DMS153 (cell line): ENCODE results near the gene RAB2B.
A peak's percentile ranks its signal among the peaks of the same experiment; 100 is the strongest.

Source experiments
- DNase-seq: peaks from one replicate; lab custom pipeline; 2025; lab: John Stamatoyannopoulos, UW

The RAB2B gene

DNA sequence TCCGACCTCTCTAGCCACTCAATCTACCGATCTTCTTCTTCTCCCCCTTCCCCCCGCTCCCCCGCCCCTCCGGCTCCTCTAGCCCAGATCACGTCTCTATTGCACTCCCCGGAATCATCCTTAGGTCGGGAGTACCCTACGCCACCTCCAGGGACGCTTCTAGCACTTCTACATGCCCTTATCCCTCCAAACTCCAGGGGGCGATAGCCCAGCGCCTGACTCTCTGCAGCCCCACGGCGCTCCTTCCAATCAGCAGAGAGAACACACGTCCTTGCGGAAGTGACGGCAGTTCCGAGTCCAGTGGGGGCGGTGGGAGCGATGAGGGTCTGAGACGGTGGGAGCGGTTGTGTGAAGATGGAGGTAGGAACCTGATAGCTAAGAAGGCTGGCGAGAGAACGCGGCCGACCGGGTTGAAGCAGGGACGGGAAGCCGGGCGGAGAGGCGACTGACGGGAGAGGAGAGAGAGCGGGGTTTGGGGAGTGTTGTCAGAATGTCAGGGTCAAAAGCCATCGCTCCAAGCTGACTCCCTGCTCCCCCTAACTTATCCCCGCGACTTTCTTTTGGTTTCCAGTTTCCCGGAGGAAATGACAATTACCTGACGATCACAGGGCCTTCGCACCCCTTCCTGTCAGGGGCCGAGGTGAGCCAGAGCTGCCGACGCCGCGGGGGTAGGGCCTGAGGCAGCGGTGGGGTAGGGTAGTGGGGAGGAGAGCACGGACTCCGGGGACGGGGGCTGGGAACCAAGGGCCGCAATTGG, at the start of gene RAB2B, which contains the start of gene TOX4:
TSS of gene RAB2B (minus strand) at position 35 of the 757 bp plus-strand sequence. CDS start 87 bp downstream, outside the sequence.
TSS of gene TOX4 (plus strand) at position 271 of the 757 bp plus-strand sequence. CDS start at position 355, 84 bp downstream.
- peak; percentile 97 for DNase-seq

DNA sequence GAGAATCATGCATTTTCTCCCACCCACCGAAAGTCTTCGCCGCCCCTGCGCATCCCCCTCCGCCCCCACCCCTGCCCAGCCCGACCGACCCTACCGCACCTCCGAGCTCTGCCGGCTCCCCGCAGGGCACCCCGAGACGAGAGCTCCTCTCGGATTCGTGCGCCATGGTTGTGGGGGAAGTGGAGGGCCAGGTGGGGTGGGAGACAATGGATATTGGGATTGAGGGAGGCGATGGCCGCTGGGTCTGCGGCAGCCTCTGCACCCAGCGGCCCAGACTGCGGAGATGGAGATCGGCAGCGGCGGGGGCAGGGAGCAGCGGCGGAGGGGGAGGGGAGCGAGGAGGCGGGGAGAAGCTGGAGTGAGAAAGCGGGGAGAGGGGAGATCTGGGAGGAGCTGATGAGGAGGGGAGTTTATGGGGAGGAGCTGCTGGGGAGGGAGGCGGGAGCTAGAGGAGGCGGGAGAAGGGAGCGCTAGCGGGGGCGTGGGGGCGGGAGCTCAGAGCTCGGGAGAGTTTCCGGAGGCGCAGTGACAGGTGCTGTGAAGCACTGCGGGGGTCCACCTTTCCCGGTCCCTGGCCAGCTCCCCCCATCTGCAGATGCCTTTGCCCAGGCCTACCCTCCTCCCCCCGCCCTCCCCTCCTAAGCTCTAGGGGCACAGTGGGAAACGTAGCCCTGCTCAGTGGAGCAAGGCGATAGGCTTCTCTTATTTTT, 49.4 kb upstream of the RAB2B start, which contains the start of gene SALL2:
TSS of gene SALL2 (minus strand) at position 385 of the 710 bp plus-strand sequence. CDS start at position 166, 219 bp downstream.
- DNase-seq: peak; percentile 88

DNA sequence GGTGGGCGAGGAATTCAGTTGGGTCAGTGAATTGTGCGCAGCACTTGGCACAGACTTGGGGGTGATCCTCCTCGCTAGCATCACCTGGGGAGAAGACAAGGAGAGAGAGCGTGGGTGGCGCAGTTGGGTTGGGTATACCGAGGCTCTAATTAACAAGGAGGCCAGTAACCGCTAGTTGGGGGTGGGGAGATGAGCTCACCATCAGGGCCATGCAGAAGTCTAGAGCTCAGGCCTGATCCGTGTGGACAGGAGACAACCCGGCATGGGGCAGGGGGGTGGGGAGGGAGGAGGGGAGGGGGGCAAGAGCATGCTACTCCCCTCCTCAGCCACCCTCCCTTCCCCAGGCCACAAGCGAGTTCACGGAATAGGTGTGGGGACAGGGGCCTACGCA, 48.8 kb upstream of the RAB2B start:
- DNase-seq: no peak

DNA sequence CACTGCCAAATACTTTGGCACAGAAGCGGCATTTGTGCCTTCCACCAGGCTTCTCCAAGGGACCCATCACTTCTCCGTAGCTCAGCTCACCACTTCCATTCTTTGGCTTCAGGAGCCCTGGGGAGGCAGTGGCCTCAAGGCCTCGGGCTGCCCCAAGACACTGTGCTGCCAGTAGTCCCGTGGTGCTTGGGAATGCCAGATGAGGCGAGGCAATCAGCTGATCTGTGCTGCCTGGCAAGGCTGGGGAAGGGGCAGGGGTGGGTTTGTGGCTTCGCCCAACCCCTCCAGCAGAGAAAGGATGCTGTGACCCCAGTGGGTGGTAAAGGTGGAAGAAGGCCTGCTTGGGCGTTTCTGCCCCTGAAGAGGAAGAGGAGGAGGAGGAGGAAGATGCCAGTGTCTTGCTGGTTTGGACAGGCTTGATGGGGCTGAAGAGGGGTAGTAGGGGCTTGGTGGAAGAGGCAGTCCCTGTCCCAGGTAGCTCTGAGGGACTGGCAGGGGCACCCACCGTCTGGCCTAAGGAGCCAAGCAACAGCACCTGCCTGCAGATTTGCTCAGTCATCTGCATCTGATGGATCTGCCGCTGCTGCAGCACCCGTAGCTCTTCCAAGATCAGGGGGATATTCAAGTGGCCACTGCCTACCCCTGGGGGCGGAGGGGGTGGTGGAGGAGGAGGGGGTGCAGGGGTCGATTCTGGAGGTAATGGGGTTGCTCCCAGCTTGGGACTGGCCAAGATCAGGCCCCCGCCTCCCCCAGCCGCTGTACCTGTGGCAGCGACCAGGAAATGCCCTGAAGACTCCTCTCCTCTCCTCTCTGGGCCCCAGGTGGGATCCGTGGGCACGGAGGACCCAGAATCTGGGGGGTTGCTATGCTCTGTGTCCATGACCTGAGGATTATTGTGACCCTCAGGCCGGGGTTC, 48.1 kb upstream of the RAB2B start:
- no peak for DNase-seq

DNA sequence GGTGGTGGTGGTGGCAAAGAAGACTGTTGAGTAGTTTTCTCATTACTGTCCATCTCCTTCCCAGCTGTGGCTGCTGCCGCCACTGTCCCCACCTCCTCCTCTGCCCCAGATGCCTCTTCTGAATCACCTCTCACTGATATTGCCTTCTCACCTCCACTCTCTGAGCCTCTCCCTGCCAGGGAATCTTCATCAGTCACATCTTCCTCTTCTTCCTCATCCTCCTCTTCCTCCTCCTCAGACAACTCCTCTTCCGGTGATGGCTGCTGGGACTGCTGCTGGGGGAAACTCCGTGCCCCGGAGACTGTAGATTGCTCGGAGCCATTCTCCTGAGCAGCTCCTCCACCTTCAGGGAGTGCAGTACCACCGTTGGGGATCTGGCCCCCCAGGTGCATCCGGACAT, 46.4 kb upstream of the RAB2B start:
- no peak for DNase-seq

DNA sequence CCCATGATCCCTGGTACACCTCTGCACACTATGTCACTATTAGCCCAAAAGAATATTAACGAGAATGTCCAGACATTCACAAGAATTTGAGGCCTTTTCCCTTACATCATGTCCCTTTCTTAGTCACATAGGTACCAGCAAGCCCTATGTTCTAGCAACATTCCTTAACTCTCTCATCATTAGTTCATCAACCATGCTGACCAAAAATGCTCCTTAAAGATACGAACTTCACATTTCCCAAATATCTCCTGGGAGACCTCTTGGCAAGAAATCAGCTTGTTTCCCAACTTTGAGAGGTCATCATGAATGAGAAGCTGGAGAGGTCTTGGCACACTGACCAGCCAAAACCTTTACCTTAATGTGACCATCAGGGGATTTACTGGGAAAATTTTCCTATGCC, 44.7 kb upstream of the RAB2B start:
- no peak for DNase-seq

DNA sequence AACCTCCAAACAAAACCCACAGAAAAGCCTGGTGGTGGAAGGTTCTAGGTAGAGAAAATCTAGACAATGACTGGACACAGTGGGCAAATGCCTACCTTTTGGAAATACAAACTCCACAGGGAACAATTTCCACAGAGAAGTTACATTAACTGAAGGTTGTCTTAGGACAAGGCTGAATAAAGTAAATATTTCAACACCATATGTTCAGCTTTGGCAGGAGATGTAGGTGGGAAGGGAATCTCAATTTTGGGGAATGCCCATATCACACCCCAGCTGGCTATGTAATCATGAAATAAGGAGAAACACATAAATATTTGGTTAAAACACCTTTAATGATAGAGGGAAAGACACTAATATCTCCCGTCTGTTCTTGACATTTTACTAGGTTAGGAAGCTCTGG, 44.0 kb upstream of the RAB2B start:
- no peak for DNase-seq

DNA sequence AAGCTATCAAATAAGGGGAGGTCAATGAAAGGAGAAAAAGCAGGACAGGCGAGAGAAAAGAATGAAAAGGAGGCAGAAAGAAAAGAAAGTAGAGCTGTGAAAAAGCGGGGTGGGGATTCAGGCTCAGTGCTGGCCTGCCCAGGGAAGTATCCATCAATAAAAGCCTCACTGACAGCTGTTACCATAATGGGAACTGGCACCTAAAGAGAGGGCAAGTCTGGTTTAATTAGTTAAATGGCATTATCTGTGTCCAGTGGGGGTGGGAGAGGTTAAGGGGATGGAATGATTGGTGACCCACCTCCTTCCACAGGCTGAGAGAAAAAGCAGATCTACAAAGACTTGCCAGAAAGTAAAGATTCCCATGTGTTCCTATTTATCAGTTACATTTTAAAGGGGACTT, 42.0 kb upstream of the RAB2B start:
- DNase-seq: no peak

DNA sequence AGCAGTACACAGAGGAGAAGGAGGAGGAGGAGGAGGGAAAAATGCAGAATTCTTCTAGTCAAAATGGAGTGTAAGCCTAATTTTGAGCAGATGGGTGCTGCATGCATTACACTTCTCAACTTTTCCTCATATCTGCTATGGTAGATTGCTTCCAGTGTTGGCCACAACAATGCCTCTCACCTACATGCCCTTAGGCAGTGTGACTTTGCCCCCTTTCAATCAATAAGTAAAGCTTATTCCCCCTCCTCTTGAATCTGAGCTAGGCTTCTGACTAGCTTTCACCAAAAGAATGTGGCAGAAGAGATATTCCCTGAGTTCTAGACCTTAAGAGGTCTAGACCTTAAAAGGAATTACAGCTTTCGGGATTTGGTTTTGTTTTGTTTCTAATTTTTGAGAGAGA, 37.6 kb upstream of the RAB2B start:
- no peak for DNase-seq

DNA sequence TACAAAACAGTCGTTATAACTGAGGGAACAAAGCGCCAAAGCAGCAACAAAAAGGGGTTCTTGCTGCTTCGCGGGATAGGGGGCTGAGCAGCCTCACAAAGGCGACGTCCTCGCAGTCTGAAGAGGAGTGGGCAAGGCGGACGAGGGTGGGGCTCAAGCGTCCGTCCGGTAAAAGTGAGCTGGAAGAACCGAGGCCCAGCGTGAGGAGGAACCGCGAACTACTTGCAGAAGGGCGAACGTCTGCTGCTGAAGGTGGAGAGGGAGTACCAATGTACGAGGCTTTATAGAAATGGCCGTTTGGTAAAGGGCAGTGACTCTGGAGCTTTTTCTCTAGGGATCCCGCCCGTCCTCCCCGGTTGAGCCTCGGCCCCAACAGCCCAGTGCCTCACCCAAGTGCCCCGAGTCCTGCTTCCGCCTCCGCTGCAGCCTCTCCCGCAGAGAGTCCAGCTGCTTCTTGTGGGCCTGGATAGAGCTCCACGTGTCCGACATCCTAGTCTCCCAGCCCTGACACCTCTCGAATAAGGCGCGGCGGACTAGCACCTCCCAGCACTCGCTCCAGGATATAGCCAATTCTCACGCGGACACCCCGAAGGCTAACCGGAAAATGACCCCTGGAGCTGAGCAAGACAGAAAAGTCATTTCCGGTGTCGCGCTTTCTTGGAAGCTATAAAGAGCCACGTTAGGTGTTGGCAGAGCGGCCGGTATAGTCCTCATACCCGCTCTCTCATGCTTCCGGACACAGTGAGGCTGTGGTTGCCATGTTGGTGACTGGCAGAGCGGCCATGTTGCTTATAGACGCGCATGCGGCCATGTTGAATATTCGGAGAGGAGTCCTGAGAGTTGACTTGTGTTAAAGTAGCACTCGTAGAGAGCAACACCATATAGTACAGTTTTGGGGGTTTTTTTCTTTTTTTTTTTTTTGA, 34.2 kb upstream of the RAB2B start, which contains the start of gene METTL3:
TSS of gene METTL3 (minus strand) at position 606 of the 923 bp plus-strand sequence. CDS start at position 489, 117 bp downstream.
- DNase-seq: peak; percentile 98

DNA sequence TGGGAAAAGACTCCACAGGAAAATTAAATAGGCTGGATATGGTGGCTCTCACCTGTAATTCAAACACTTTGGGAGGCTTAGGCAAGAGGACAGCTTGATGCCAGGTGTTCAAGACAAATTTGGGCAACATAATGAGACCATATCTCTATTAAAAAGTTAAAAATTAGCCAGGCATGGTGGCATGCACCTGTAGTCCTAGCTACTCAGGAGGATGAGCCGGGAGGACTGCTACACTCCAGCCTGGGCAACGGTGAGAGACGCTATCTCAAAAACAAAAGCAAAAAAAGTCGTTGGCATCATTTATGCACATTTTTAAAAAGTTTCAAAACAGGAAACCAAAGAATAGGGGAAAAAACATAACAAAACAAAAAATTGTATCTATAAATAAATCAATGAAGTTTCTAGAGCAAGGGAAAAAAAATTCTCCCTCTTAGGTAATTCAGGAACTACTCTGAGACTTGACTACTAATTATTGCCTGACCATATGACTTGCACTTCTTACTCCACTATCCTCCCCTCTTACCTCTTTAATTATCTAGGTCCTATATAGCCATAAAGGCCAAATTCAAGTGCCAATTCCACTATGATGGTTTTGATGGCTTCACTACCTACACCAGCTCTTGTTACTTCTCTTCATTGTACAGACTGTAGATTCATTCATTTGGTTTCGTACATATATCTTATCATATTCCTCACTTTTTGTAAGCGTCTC, 32.8 kb upstream of the RAB2B start:
- DNase-seq: no peak

DNA sequence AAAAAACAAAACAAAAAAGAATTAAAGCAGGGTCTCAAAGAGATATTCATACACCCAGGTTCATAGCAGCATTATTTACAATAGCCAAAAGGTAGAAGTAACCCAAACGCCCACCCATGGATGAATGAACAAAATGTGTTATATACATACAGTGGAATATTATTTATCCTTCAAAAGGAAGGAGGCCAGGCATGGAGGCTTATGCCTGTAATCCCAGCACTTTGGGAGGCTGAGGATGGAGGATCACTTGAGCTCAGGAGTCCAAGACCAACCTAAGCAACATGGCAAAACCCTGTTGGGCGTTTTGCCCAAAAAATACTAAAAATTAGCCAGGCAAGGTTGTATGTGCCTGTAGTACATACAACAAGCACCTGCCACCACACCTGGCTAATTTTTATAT, 29.8 kb upstream of the RAB2B start:
- DNase-seq: no peak

DNA sequence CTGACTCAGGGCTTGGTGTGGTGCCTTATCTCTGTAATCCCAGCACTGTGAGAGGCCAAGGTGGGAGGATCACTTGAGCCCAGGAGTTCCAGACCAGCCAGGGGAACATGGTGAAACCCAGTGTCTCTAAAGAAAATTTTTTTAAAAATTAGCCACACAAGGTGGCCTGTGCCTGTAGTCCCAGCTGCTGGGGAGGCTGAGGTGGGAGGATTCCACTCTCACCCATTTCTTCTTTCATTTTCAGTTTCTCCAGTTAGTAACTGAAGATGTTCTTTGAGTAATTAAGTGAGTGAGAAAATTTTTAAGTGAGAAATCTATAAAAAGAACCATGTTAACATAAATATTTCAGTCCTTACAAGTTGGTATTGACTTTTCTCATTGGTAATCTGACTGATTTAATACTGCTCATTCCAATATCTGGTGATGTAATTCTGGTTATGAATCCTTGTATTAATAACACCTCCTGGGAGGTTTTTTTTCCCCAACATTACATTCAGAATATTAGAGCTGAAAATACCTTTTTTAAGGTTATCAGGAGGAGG, 28.3 kb upstream of the RAB2B start:
- no peak for DNase-seq

DNA sequence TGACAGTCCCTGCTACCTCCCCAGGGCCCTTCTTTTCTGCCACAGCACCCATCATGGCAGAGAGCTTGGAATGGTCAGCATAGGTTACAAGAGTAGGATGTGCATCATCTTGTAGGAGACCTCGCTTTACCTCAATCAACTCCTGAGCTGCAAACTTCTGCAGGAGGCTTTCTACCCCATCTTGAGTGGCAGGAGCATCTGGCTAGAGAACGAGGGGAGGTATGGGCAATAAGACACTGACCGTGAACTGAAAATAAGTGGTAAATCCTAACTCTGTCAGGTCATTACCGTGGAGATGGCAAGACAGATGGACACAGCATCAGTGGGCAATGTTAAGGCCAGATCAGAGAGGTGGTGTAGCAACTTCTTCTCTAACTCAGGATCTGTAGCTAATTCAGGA, 26.6 kb upstream of the RAB2B start:
- DNase-seq: no peak

DNA sequence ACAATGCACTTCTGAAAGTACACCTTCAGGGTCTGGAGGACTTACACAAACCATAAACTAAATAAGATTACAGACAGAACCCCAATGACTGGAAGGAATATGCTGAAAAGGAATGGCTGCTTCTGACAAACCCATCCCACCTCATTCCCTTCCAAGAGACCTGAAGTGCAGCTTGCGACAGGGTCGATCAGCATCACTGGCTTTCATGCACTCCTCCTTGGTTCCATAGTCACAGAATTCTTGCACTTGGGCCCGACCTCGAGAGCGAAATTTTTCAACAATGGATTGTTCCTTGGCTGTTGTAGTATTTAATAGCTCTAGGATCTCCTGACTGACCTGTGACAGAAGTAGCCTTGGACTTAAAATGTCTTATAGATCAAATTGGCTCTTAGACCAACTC, 24.8 kb upstream of the RAB2B start:
- DNase-seq: no peak

DNA sequence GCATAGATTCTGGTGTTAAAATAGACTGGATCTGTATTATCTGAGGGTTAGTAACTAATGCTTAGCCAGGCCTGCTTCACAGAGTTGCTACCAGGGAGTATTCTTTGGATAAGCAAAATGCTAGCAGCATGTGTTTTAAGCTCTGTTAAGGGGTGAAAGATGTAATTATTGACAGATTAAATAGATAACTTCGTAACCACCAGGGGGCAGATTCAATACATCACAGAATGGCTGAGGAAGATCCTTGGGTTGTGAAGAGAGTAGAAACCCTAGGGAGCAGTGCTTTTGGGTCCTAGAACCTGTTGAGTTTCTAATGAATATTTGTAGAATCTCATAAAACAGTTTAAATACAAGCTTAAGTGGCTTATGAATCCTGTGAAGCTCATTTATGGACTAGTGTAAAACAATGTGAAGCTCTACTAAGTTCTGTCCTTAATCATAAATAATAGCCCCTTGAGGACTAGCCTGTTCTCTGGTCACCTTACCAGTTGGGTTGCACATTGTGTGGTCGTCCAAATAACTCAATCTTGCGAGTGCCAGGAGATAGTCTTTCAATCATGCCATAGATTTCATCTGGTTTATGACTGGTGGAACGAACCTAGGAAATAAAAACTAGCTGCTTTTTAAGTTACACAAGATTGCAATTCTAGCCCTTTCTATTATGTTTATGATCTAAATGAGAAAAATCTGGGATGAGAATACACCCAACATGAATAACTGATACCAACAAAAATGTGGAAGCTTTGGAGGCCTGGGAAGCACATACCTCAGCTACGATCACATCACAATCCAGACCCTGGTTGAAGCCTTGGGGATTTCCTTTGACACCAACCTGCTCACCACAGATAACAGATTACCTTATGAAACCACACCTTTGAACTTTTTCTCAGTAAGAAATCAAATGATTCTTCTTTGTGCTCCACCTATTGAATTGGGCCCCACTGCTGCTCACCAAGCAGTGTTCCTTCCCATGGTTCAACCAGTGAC, 22.1 kb upstream of the RAB2B start:
- DNase-seq: peak; percentile 29

DNA sequence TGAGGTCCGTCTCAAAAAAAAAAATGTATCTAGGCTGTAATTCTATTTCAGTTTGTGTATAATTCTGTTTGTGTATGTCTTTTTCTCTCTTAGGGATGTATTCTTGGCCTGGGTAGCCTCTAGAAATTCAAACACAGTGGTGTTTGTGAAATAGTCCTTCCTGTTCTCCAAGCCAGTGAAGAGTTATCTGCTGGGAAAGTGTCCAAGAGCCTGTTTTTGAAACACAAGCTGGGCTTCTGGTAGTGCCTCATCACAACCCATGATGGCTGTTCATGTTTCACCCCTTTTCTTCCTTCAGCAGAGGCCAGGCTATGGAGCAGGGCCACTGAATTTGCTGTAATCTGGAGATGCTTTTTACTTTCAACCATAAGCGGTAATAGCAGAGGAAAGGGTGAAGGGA, 19.7 kb upstream of the RAB2B start:
- no peak for DNase-seq

DNA sequence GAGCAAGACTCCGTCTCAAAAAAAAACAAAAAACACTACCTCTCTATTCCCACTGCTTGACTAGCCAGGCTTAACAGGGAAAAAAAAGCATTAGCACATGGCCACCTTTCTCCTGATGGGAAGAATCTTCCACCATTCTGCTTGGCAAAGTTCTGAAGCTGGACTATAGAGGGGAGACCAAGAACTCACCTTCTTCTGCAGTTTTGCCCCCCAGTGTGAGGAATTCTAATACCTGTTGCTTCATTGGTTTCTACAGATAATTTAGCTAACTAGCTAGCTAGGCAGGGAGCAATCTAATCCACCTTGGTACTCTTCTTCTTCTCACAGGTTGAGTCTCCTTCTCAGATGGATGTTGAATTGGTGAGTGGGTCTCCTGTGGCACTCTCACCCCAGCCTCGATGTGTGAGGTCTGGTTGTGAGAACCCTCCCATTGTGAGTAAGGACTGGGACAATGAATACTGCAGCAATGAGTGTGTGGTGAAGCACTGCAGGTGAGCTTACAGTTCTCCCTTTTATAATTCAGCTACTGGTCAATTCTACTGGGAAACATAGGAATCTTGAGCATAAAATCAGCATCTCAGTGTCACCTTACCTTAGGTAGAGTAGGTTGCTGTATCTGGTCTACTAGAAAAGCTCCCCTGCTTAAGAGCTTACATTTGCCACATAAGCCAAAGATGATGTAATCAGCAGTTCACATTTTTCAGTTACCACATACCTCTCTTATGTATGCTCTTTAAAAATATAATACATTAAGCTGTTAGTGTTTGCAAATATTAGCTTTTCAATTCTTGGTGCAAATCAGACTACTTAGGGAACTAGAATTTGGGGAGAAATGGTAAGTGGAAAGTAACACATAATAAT, 18.4 kb upstream of the RAB2B start:
- no peak for DNase-seq
